Panc1 (cell line): ENCODE measurements around the gene PHRF1. TPM values are rescaled to one million over a fixed set of nuclear protein-coding genes. Genes with fewer than 3 reads are reported as not detected.
A peak's percentile ranks its signal among the peaks of the same experiment; 100 is the strongest.

ENCODE experiments used
- ATAC-seq: fragments of 200-7000 bp; cut with Tn5 transposase; 2 replicates; pipeline ENCODE4 v1.9.1; 2020; ENCODE audit warnings: mild to moderate bottlenecking, moderate library complexity
- BruUV-seq: library from RNA; stranded (reverse); fragments of 400-500 nt; replicated peaks from 2 replicates; lab custom pipeline; 2021; lab: Mats Ljungman, UMichigan
- CTCF ChIA-PET: fragments of 300-600 bp; sonication (Branson Sonifier 250); formaldehyde crosslinking; loops from one replicate; lab custom pipeline; 2022; ENCODE audit warnings: antibody characterized with exemption; lab: Charles Lee
- POLR2A ChIA-PET: fragments of 300-600 bp; sonication (Branson Sonifier 250); formaldehyde crosslinking; loops from one replicate; lab custom pipeline; 2022; ENCODE audit warnings: antibody characterized with exemption; lab: Charles Lee
- DNase-seq: peaks from one replicate; pipeline ENCODE4 v3.0.0-alpha.2; 2010; ENCODE audit warnings: low read depth, low spot score
- H3K27ac ChIP-seq: 2 replicates; pipeline ENCODE4 v1.5.1; 2011; ENCODE audit warnings: mild to moderate bottlenecking, low read length, inconsistent platforms
- H3K27me3 ChIP-seq: fragments of 200-500 bp; sonication (Bioruptor generic); 2 replicates; pipeline ENCODE4 v1.6.0; 2014; ENCODE audit warnings: low read length, inconsistent platforms; ENCODE audit not compliant: control insufficient read depth, insufficient read depth
- H3K36me3 ChIP-seq: fragments of 200-500 bp; sonication (Bioruptor generic); 2 replicates; pipeline ENCODE4 v1.5.1; 2014; ENCODE audit warnings: inconsistent platforms, mild to moderate bottlenecking, low read length, moderate library complexity; ENCODE audit not compliant: control insufficient read depth, insufficient read depth
- H3K4me1 ChIP-seq: 2 replicates; pipeline ENCODE4 v1.5.1; 2011; ENCODE audit warnings: inconsistent platforms, mild to moderate bottlenecking, low read length, moderate library complexity; ENCODE audit not compliant: control insufficient read depth, insufficient read depth
- H3K4me3 ChIP-seq, 2 experiments: 2 replicates each; pipeline ENCODE4 v1.5.1; 2011 to 2012; ENCODE audit warnings: low read depth in 2 of 2, low read length in 2 of 2, mild to moderate bottlenecking in 2 of 2, inconsistent platforms in 1 of 2, moderate library complexity in 1 of 2
- H3K9me3 ChIP-seq: fragments of 200-500 bp; sonication (Bioruptor generic); 2 replicates; pipeline ENCODE4 v1.5.1; 2014; ENCODE audit warnings: low read depth, mild to moderate bottlenecking, inconsistent platforms, low read length, moderate library complexity; ENCODE audit not compliant: control insufficient read depth, insufficient read depth
- CTCF ChIP-seq: fragments of 450-650 bp; IDR thresholded peaks from 2 replicates; pipeline ENCODE4 v1.5.1; 2017; ENCODE audit warnings: mild to moderate bottlenecking
- POLR2AphosphoS5 ChIP-seq: IDR thresholded peaks from 2 replicates; pipeline ENCODE4 v1.6.1; 2012; ENCODE audit warnings: mild to moderate bottlenecking, low read depth, low read length, moderate library complexity
- SIN3A ChIP-seq: IDR thresholded peaks from 2 replicates; pipeline ENCODE4 v1.6.1; 2012; ENCODE audit warnings: low read depth, mild to moderate bottlenecking, low read length, moderate library complexity, borderline replicate concordance; ENCODE audit not compliant: insufficient read depth
- TCF7L2 ChIP-seq: IDR thresholded peaks from 2 replicates; pipeline ENCODE4 v1.6.1; 2011; ENCODE audit warnings: mild to moderate bottlenecking, low read depth, low read length, inconsistent platforms
- in situ Hi-C: cut with HindIII; loops from 2 replicates; pipeline ENCODE4 v1.10.0; 2016; ENCODE audit warnings: low sequenced_read_pairs, low pct_unique_long_range_greater_than_20kb
- intact Hi-C: fragments of 100-400 bp; cut with micrococcal nuclease; formaldehyde crosslinking; loops from one replicate; pipeline ENCODE4 v1.10.0; 2022; ENCODE audit not compliant: unreplicated experiment
- total RNA-seq: library from RNA; stranded (reverse); gene quantifications from one replicate; pipeline ENCODE4 v1.2.1, GENCODE V29; 2021; ENCODE audit not compliant: unreplicated experiment
- TF ChIP-seq, protein P1 (sequence below), 2 experiments: IDR thresholded peaks; 2 replicates each; pipeline ENCODE4 v1.6.1; 2011 to 2012; ENCODE audit warnings: low read depth in 2 of 2, control low read depth in 1 of 2, low read length in 1 of 2, mild to moderate bottlenecking in 1 of 2, moderate library complexity in 1 of 2; ENCODE audit not compliant: insufficient read depth in 1 of 2

The PHRF1 gene
- total RNA-seq, 1 experiment from 2014 or later = 90.6 TPM

DNA sequence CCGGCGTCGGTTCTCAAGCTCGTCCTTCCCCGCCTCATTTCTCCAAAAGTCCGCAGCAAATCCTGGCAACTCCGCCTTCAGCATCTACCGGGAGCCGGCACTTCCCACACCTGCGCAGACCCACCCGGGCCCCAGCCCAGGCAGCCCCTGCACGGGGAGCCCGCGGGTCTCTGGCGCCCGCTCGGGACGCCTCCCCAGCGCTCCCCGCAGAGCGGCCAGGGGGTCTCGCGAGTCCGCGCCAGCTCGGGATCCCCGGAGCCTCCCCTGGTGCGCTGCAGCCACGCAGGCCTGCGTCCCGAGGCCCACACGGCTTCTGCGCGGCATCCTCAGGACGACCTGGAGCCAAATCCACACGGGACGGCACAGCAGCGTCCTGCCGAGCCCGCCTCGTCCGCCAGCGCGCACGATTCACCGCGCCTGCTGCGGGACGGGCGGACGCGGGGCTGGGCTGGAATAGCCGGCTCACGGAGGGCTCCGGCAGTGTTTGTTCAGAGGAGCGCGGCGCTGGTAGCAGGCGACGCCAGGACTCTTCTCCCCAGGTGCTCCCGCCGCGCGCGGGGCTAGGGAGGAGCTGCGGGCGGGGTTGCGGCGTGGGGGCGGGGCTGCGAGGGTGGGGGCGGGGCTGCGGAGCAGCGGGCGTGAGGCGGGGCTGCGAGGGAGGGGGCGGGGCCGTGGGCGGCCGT is 816 bp upstream of the PHRF1 start:
- CTCF ChIA-PET = interaction anchor here (0.6 kb wide), 2 partner anchors 21 to 165 kb away, joined by 7 to 10 read pairs; no protein-coding TSS in a partner anchor
- intact Hi-C loops (no loop called here), in situ Hi-C loops (no loop called here)
- BruUV-seq = no TSS peak
- no peaks in the 10 kb centered on the region for H3K27me3 ChIP-seq
- POLR2A ChIA-PET = interaction anchor here (0.6 to 1.5 kb wide), 3 partner anchors 14 to 170 kb away, joined by 5 read pairs; no protein-coding TSS in a partner anchor
- peak; percentile 65 for ATAC-seq
- peaks cover 6% of the 10 kb centered on the region; the same call in 1 of the 2 replicates for H3K36me3 ChIP-seq
- H3K9me3 ChIP-seq = no peaks in the 10 kb centered on the region
- peaks cover 38% of the 10 kb centered on the region for H3K4me1 ChIP-seq
- H3K27ac ChIP-seq = peak overlapping the region; percentile 30
- no peak for DNase-seq
- H3K4me3 ChIP-seq = peak overlapping the region; percentile 81 to 83
- TF ChIP-seq TCF7L2 (no peak), SIN3A (no peak), CTCF (no peak)
- TF ChIP-seq, protein P1, sequence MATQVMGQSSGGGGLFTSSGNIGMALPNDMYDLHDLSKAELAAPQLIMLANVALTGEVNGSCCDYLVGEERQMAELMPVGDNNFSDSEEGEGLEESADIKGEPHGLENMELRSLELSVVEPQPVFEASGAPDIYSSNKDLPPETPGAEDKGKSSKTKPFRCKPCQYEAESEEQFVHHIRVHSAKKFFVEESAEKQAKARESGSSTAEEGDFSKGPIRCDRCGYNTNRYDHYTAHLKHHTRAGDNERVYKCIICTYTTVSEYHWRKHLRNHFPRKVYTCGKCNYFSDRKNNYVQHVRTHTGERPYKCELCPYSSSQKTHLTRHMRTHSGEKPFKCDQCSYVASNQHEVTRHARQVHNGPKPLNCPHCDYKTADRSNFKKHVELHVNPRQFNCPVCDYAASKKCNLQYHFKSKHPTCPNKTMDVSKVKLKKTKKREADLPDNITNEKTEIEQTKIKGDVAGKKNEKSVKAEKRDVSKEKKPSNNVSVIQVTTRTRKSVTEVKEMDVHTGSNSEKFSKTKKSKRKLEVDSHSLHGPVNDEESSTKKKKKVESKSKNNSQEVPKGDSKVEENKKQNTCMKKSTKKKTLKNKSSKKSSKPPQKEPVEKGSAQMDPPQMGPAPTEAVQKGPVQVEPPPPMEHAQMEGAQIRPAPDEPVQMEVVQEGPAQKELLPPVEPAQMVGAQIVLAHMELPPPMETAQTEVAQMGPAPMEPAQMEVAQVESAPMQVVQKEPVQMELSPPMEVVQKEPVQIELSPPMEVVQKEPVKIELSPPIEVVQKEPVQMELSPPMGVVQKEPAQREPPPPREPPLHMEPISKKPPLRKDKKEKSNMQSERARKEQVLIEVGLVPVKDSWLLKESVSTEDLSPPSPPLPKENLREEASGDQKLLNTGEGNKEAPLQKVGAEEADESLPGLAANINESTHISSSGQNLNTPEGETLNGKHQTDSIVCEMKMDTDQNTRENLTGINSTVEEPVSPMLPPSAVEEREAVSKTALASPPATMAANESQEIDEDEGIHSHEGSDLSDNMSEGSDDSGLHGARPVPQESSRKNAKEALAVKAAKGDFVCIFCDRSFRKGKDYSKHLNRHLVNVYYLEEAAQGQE (IDR thresholded peaks at IDR 0.05; ENCODE audit: insufficient read depth in 1 of 2, low read depth in 2 of 2, low read length in 1 of 2) = no peak

- Histone ChIP-seq H3K27me3 (no peaks in the 10 kb centered on the region), H3K4me3 (peak overlapping the region; percentile 82 to 96), H3K4me1 (peaks cover 35% of the 10 kb centered on the region), H3K27ac (peak overlapping the region; percentile 95), H3K36me3 (peaks cover 8% of the 10 kb centered on the region; the same call in 1 of the 2 replicates), H3K9me3 (no peaks in the 10 kb centered on the region)
- BruUV-seq = no TSS peak
- no peak for DNase-seq
- intact Hi-C loops = no loop called here
- CTCF ChIA-PET = no interaction called here
- TF ChIP-seq, protein P1 (IDR thresholded peaks at IDR 0.05; ENCODE audit: insufficient read depth in 1 of 2, low read depth in 2 of 2, low read length in 1 of 2) = no peak
- TF ChIP-seq POLR2AphosphoS5 = no peak; the same call in 1 of the 2 replicates
- no peak for TF ChIP-seq TCF7L2
- TF ChIP-seq CTCF = no peak
- no peak; the same call in 1 of the 2 replicates for TF ChIP-seq SIN3A
- POLR2A ChIA-PET = interaction anchor here (0.7 kb wide), 1 partner anchor 74 kb away, joined by 3 read pairs; no protein-coding TSS in a partner anchor
- in situ Hi-C loops = no loop called here
- ATAC-seq = no peak
These were observed 741 bp downstream of the PHRF1 start for GRCh38 chr11:576811-577610.
